Measurements from ENCODE around the gene SUMF1. TPM values are rescaled to one million over a fixed set of nuclear protein-coding genes. Genes with fewer than 3 reads are reported as not detected.

Gene SUMF1
- total RNA-seq, 1 experiment from 2014 or later, result 26.6 TPM

- TF ChIP-seq ZNF274 (IDR thresholded peaks at IDR 0.05; ENCODE audit: low read depth, low read length) (no peak), YY1 (IDR thresholded peaks at IDR 0.05; ENCODE audit: extremely low read depth, insufficient replicate concordance, low read depth, low read length) (no peak)
Observed at GRCh38 chr3:4413467-4413866, 53.6 kb downstream of the SUMF1 start (continued).

- H3K27ac ChIP-seq (ENCODE audit: low read depth, low read length), result no peak overlapping the region
- H3K4me2 ChIP-seq (ENCODE audit: low read length), result no peak overlapping the region
- ATAC-seq (no peak), DNase-seq (ENCODE audit: low read depth, low spot score) (no peak)
- RAD21 ChIA-PET (ENCODE audit: low non-redundant PET in 1 of 2, low total read pairs in 2 of 2, uncharacterized antibody in 2 of 2, unreplicated experiment in 2 of 2), result no interaction called here
- no peak overlapping the region for H3K4me3 ChIP-seq (replicated peaks in 1 of 2; ENCODE audit: low read depth in 1 of 2, low read length in 2 of 2)
- H3K79me2 ChIP-seq (ENCODE audit: insufficient read depth, low read length), result no peaks in the 10 kb centered on the region
- no TSS peak for BruUV-seq (replicated peaks)
- H3K9ac ChIP-seq (ENCODE audit: low read length), result no peak overlapping the region
- H3K4me1 ChIP-seq (ENCODE audit: control insufficient read depth in 1 of 2, insufficient read depth in 2 of 2, low read length in 2 of 2), result no peaks in the 10 kb centered on the region
- no peaks in the 10 kb centered on the region for H4K20me1 ChIP-seq (ENCODE audit: insufficient read depth)
- TF ChIP-seq EZH2phosphoT487 (IDR thresholded peaks at IDR 0.05; ENCODE audit: borderline replicate concordance), result no peak
- no peak for TF ChIP-seq ELF1 (IDR thresholded peaks at IDR 0.05; ENCODE audit: borderline replicate concordance, low read depth)
- no peak for TF ChIP-seq POLR2A (IDR thresholded peaks at IDR 0.05; ENCODE audit: borderline replicate concordance, extremely low read depth, insufficient read depth, insufficient read length)
- TF ChIP-seq EGR1 (IDR thresholded peaks at IDR 0.05; ENCODE audit: low read depth), result no peak
- TF ChIP-seq CEBPB (IDR thresholded peaks at IDR 0.05; ENCODE audit: low read depth), result no peak
- TF ChIP-seq EZH2 (IDR thresholded peaks at IDR 0.05), result no peak
- TF ChIP-seq, protein P1, sequence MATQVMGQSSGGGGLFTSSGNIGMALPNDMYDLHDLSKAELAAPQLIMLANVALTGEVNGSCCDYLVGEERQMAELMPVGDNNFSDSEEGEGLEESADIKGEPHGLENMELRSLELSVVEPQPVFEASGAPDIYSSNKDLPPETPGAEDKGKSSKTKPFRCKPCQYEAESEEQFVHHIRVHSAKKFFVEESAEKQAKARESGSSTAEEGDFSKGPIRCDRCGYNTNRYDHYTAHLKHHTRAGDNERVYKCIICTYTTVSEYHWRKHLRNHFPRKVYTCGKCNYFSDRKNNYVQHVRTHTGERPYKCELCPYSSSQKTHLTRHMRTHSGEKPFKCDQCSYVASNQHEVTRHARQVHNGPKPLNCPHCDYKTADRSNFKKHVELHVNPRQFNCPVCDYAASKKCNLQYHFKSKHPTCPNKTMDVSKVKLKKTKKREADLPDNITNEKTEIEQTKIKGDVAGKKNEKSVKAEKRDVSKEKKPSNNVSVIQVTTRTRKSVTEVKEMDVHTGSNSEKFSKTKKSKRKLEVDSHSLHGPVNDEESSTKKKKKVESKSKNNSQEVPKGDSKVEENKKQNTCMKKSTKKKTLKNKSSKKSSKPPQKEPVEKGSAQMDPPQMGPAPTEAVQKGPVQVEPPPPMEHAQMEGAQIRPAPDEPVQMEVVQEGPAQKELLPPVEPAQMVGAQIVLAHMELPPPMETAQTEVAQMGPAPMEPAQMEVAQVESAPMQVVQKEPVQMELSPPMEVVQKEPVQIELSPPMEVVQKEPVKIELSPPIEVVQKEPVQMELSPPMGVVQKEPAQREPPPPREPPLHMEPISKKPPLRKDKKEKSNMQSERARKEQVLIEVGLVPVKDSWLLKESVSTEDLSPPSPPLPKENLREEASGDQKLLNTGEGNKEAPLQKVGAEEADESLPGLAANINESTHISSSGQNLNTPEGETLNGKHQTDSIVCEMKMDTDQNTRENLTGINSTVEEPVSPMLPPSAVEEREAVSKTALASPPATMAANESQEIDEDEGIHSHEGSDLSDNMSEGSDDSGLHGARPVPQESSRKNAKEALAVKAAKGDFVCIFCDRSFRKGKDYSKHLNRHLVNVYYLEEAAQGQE (IDR thresholded peaks at IDR 0.05; ENCODE audit: low read depth), result no peak
- TF ChIP-seq SRF (IDR thresholded peaks at IDR 0.05; ENCODE audit: low read depth), result no peak
- TF ChIP-seq YY1 (IDR thresholded peaks at IDR 0.05; ENCODE audit: extremely low read depth, insufficient replicate concordance, low read depth, low read length), result no peak
- TF ChIP-seq, protein P2, sequence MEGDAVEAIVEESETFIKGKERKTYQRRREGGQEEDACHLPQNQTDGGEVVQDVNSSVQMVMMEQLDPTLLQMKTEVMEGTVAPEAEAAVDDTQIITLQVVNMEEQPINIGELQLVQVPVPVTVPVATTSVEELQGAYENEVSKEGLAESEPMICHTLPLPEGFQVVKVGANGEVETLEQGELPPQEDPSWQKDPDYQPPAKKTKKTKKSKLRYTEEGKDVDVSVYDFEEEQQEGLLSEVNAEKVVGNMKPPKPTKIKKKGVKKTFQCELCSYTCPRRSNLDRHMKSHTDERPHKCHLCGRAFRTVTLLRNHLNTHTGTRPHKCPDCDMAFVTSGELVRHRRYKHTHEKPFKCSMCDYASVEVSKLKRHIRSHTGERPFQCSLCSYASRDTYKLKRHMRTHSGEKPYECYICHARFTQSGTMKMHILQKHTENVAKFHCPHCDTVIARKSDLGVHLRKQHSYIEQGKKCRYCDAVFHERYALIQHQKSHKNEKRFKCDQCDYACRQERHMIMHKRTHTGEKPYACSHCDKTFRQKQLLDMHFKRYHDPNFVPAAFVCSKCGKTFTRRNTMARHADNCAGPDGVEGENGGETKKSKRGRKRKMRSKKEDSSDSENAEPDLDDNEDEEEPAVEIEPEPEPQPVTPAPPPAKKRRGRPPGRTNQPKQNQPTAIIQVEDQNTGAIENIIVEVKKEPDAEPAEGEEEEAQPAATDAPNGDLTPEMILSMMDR (IDR thresholded peaks at IDR 0.05 in 2 of 3, conservative IDR thresholded peaks at IDR 0.05 in 1 of 3; ENCODE audit: borderline replicate concordance in 1 of 3, insufficient read depth in 1 of 3, low read depth in 2 of 3, low read length in 2 of 3), result no peak
- no peaks in the 10 kb centered on the region for H3K9me3 ChIP-seq (ENCODE audit: control insufficient read depth in 1 of 2, insufficient read depth in 1 of 2, low read depth in 1 of 2, low read length in 2 of 2)
- POLR2A ChIA-PET, result no interaction called here
- H3K27me3 ChIP-seq (ENCODE audit: insufficient read depth, low read length), result no peaks in the 10 kb centered on the region
- no peaks in the 10 kb centered on the region for H3K9me2 ChIP-seq (ENCODE audit: insufficient read depth)
- no peak overlapping the region for H2AFZ ChIP-seq (ENCODE audit: low read depth, low read length, poor library complexity, severe bottlenecking)
- no peaks in the 10 kb centered on the region for H3K36me3 ChIP-seq (ENCODE audit: control insufficient read depth in 1 of 2, insufficient read depth in 2 of 2, low read length in 2 of 2)
- intact Hi-C loops (cut with micrococcal nuclease), result no loop called here
- CTCF ChIA-PET, result no interaction called here
Observed at GRCh38 chr3:4411833-4412232, 55.2 kb downstream of the SUMF1 start.
